GM19240 (cell line): Measurements from ENCODE around the gene CPA1.

Source experiments
- DNase-seq: peaks from one replicate; pipeline ENCODE4 v3.0.0; 2011; ENCODE audit warnings: low spot score; ENCODE audit not compliant: insufficient read length

The CPA1 gene

DNA sequence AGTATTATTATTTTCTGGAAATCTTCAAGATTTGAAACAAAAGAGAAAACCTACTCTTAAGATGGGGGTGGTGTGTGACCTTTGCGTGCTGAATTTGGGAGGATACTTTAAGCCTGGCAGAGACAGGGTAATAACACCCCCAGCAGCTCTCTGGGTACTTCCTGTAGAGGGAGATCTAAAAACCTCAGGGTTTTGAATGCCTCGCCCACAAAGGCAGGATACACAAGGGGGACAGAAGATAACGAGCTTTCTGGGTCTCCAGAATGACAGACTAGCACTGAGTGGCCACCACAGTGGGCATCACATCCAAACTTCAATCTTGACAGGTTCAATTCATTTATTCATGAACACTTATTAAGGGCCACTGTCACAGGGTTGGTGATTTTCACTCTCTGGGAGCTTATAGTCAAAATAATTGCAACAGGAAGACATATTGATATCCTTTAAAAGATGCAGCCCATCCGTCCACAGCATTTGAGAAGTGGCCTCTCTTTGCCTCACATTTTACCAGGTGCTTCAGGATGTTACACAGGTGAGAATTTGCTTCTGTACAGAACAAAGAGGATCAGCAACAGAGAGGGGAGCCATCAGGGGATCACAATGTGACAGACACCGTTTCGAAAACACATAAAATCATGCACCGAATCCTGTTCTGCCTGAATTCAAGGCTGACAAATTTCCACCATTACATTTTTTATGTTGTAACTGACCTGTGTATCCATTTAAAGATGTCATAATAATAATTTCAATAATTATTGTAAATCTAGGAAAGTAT is 14.3 kb downstream of the CPA1 start:
- DNase-seq: no peak

GRCh38 chr7:130395421-130395820 is 15.1 kb downstream of the CPA1 start:
- DNase-seq: no peak

GRCh38 chr7:130396109-130396508 is 15.8 kb downstream of the CPA1 start:
- no peak for DNase-seq

GRCh38 chr7:130397051-130397757 is 16.9 kb downstream of the CPA1 start:
- no peak for DNase-seq

GRCh38 chr7:130397758-130398073 is 17.4 kb downstream of the CPA1 start:
- no peak for DNase-seq

GRCh38 chr7:130398526-130399090 is 18.3 kb downstream of the CPA1 start:
- DNase-seq: no peak

GRCh38 chr7:130400120-130400572 is 19.9 kb downstream of the CPA1 start:
- no peak for DNase-seq

DNA sequence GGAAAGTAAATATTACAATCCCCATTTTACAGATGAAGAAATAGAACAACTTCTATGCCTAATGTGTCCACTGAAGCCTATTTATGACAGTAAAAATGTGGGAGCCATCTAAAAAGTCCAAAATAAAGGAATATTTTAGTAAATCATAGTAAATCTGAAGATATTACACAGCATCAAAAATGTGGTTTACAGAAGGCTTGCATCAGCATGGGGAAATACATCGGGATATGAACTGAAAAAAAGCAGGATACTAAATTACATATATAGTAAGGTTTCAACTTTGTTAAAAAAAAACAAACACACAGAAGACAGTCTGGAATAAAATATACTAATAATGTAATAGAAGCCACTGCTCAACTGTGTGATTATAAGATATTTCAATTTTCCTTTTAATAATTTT is 20.8 kb downstream of the CPA1 start:
- no peak for DNase-seq

DNA sequence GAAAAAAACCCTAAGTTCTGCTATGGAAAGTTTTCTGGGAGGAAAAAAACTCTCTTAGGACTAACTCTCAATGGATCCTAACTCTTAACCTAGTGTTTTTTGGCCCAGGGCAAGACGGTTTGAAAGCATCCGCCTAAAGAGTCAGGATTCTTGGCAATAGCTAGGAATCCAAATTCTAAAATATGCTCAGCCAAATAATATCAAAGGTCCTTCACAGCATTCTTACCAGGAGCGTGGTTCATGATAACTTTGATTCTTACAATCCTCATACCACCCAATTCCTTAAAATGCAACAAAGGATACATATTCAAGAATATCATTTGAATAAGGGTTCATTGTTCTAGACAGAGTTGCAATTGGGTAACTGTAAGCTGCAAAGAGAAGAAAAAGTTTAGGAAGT is 21.3 kb downstream of the CPA1 start:
- no peak for DNase-seq

DNA sequence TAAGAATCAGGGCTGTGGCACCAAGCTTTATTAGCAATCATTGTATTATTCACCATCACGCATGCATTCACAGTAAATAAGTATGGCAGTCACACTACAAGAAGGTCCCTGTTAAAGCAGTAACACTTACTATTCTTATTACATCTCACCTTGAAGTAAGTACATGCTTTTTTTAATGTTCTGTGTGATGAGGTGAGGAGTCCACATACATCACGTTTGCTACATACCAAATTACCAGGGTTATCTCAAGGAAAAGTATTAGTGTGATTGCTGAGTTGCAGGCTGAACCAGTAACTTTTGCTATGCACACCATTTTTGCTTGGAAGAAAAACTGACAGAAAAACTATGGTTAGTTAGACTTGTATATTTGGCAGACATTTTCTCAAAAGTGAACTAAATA is 24.7 kb downstream of the CPA1 start:
- DNase-seq: no peak

DNA sequence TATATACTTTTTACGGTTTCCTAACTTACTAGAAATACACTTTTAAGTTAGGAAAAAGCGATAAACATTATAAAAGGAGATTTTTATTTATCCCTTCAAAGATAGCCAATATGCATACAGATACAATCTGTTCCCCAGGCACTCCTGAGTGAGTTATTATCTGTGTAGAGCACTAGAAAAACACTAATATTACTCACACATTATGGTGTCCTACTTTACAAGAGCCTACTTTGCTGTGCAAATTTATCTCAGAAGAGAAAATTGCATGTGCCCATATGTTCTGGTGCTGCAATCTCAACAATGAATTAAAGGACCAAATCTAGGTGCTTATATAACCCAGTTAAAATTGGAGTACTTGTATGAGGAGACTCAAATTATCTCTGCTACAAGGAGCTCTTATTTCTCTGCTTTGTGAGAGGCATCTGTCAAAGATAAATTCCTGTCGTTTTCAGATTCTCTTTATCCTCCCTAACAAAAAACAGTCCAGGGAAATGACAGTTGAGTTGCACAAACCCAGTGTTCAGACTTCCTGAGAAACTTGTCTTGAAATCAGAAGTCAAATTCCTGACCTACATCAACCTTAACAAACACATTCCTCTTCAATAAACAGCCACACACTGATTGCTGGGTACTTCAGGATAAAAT is 28.9 kb downstream of the CPA1 start:
- DNase-seq: no peak

DNA sequence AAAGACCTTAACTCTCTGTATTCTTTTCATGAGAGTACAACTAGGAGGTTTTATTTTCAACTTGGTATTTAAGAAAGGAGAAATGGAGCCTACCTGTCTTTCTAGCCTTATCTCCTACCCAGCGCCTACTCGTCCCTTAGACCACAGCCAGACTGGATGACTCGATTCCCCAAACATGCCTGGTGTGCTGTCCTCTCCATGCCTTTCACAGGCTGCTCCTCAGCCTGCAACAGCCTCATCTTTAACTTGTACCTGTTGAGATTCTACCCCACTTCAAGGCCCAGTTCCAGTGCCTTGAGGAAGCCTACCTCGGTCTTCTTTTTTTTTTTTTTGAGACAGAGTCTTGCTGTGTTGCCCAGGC is 29.4 kb downstream of the CPA1 start:
- DNase-seq: no peak

DNA sequence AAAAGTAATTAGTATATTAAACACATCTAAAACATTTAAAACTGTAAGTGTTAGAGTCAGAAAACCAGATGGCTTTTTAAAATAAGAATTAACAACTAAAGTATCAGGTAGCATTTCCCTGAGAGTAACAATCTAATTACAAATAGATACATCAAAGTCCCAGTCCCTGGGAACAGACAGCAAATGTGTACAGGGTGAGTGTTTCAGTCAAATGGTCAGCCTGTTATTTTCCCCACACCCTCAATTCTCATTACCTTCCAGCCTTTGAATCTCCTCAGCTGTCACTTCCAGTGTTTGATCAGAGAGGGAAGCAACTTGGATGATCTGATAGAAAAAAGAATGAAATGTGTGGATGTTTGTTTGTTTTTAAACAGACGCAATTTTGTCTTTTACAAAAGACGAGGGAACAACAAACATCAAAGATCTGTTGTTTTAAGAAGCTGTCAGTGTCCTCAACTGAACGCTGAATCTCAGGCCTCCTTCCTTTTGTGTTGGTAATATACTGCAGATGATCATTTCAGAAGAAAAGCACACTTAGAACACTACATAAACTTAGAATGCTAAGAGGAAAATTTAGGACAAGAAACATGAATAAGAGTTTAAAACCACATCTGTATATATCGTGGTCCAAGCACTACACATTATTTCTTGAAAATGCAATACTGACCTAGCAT is 30.7 kb downstream of the CPA1 start:
- DNase-seq: no peak

GRCh38 chr7:130413201-130413600 is 32.9 kb downstream of the CPA1 start:
- no peak for DNase-seq

- DNase-seq: no peak
Measured at GRCh38 chr7:130415006-130415405, 34.7 kb downstream of the CPA1 start.

GRCh38 chr7:130417213-130417612 is 36.9 kb downstream of the CPA1 start:
- DNase-seq: no peak

DNA sequence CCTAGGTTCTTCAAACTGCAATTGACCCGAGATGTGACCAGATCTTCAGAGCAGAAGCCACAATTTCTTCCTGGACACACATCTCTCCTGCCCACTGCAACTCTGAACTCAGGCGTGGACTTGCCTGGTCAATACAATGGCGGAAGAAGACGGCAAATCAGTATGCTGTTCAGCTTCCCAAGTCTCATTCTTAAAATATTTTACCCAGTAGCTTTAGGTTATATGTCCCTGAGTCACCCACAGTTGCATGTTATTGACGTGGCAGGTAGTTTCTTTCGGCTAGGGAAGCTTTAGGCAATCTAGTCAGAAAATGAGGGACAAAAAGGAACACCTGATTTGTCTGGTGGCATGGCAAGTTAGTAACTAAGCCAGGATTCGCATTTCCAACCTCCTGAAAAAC is 38.0 kb downstream of the CPA1 start:
- no peak for DNase-seq

DNA sequence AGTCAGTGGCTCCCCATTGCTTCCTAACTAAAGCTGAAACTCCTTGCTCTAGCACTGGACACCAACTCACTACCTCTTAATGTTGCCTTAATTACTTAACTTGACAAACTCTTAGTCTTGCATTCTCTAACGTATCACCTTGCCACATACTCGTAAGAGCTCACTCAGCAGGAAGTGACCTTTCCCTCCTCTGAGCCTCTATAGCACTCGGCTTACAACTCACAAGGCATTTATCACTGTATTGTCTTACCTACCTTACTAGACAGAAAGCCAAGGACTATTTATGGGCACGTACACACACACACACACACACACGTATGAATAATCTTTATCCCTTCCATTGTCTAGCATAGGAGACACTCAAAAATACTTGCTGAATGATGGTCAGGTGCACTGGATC is 39.4 kb downstream of the CPA1 start:
- DNase-seq: no peak

DNA sequence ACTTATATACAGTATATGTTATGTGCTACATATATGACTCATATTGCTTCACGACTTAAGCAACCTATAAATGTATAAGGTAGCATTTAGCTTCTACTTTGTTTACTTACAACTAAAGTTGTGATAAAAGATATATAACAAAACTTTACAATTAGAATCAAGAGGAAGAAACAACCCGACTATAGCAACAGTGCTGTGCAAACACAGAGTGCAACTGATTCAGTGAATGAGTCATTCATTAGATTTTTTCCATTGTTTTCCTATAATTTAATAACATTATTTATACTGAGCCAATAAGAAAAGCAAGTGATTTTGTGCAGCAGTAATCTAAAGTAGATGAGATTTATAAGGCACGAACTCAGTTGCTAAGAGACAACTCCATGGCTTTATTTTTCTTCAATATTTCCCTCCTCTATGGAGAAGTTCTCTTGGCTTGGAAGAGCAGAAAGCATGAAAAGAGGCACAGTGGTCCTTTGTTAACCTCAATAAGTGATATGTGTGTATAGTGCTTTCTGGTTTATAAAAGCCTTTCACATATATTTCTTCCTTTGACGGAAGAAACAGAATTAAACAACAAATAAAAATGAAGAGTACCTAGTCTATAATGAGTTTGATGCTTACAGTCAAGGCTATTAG is 40.8 kb downstream of the CPA1 start:
- no peak for DNase-seq

DNA sequence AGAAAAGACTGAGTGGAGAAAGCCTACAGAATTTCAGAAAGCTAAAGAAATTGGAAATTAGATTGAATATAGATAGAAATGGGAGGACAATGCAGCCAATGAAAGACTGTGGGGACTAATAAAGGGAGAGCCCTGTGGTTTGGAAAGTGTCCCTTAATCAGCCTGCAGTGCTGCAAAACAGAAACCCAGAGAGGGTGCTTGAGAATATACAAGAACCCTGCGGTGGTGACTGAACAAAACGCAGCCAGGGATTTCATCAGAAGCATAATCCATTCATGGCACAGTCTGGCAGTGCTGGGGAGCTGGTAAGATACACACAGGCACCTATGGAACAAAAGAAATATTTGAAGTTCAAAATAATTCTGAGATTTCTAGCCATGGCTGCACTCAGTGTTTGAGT is 41.4 kb downstream of the CPA1 start:
- DNase-seq: no peak

DNA sequence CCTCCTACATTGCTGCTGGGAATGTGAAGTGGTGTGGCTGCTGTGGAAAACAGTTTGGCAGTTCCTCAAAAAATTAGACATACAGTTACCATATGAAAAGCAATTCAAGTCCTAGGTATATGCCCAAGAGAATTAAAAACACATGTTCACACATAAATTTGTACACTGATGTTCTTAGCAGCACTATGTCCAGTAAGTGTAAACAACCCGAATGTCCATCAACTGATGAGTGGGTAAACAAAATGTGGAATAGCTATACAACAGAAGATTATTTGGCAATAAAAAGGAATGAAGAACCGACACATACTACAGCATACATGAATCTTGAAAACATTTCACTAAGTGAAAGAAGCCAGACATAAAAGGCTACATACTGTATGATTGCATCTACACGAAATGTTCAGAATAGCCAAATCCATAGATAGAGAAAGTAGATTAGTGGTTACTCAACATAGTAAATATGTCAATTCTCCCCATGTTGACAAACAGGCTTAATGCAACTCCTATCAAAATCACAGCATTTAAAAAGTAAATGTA is 43.3 kb downstream of the CPA1 start:
- DNase-seq: no peak
